GM19043 (cell line): ENCODE measurements around the gene CHADL.
"Not testable (repeated sequence)": the region's sequence is repeated elsewhere in the genome, so short reads cannot be mapped to it uniquely, and the experiment has no call there.

Source experiments
- ATAC-seq: cut with Tn5 transposase; IDR thresholded peaks from one replicate; pipeline ENCODE4 v1.9.1; 2021; ENCODE audit warnings: low read depth; ENCODE audit not compliant: unreplicated experiment

The CHADL gene

GRCh38 chr22:41197038-41197972 lies 43.4 kb downstream of the CHADL start:
- peak; percentile 75 for ATAC-seq

GRCh38 chr22:41193829-41194228 lies 46.9 kb downstream of the CHADL start:
- ATAC-seq = no peak

- no peak for ATAC-seq
Observed at GRCh38 chr22:41191467-41191866, 49.3 kb downstream of the CHADL start.

- ATAC-seq = no peak
Observed at GRCh38 chr22:41184679-41185078, 56.1 kb downstream of the CHADL start.

- no peak for ATAC-seq
Observed at GRCh38 chr22:41181349-41182241, 59.1 kb downstream of the CHADL start.

- ATAC-seq = no peak
Observed at GRCh38 chr22:41180926-41181325, 59.8 kb downstream of the CHADL start.

GRCh38 chr22:41180362-41180761 lies 60.4 kb downstream of the CHADL start:
- ATAC-seq = not testable (repeated sequence)
